Retinal pigment epithelial cell (primary cell): ENCODE results near the gene TNFRSF9.
A peak's percentile ranks its signal among the peaks of the same experiment; 100 is the strongest.
"Not testable (repeated sequence)": the region's sequence is repeated elsewhere in the genome, so short reads cannot be mapped to it uniquely, and the experiment has no call there.

Source experiments
- DNase-seq: peaks from one replicate; pipeline ENCODE4 v3.0.0-alpha.2; 2010; ENCODE audit warnings: low read depth
- H3K4me3 ChIP-seq: 2 replicates; pipeline ENCODE4 v1.5.1; 2011; ENCODE audit warnings: mild to moderate bottlenecking, low read length, control low read depth, moderate library complexity
- TF ChIP-seq, protein P1 (sequence below): conservative IDR thresholded peaks from 2 replicates; pipeline ENCODE4 v1.5.1; 2011; ENCODE audit warnings: low read depth, low read length, control low read depth, inconsistent platforms

TNFRSF9 gene

DNA sequence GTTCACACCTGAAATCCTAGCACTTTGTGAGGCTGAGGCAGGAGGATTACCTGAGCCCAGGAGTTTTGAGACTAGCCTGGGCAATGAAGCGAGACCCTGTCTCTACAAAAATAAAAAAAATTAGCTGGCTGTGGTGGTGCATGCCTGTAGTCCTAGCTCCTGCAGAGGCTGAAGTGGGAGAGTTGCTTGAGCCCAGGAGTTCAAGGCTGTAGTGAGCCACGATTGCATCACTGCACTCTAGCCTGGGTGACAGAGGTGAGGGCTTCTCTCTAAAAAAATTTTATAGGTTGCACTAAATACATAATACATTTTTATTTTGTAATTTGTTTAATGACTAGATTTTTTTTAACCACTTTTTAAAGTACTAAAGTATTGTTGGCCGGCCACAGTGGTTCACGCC, 27.0 kb upstream of the TNFRSF9 start:
- DNase-seq: no peak
- no peak overlapping the region for H3K4me3 ChIP-seq
- TF ChIP-seq, protein P1, sequence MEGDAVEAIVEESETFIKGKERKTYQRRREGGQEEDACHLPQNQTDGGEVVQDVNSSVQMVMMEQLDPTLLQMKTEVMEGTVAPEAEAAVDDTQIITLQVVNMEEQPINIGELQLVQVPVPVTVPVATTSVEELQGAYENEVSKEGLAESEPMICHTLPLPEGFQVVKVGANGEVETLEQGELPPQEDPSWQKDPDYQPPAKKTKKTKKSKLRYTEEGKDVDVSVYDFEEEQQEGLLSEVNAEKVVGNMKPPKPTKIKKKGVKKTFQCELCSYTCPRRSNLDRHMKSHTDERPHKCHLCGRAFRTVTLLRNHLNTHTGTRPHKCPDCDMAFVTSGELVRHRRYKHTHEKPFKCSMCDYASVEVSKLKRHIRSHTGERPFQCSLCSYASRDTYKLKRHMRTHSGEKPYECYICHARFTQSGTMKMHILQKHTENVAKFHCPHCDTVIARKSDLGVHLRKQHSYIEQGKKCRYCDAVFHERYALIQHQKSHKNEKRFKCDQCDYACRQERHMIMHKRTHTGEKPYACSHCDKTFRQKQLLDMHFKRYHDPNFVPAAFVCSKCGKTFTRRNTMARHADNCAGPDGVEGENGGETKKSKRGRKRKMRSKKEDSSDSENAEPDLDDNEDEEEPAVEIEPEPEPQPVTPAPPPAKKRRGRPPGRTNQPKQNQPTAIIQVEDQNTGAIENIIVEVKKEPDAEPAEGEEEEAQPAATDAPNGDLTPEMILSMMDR: no peak

DNA sequence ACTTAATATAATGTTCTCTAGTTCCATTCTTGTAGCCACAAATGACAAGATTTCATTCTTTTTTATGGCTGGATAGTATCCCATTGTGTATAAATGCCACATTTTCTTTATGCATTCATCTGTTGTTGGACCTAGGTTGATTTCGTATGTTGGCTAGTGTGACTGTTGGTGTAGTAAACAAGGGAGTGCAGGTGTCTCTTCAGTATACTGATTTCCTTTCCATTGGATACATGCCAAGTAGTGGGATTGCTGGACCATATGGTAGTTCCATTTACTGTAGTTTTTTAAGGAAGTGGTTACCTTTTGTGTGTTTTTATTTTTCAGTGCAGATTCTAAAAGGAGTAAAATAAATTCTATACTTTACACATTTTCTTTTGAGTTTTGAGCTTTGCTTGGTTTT, 26.6 kb upstream of the TNFRSF9 start:
- H3K4me3 ChIP-seq: no peak overlapping the region
- TF ChIP-seq, protein P1: no peak
- no peak for DNase-seq

DNA sequence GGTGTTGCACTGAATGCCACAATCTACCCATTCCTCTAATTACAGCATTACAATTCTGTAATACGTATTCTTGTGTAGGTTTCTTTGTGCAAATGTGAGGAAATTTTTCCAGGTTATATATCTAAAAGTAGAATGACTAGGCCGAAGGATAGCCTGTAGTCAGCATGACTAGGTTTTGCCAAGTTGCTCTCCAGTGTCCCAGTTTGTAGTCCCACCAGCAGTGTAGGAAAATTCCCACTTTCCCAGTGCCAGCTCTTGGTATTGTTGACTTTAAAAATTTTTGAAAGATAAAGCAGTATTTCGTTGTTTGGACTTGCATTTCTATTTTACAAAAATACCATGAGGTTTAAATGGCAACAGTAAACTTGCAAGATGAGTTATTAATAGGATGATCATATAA, 23.8 kb upstream of the TNFRSF9 start:
- DNase-seq: no peak
- H3K4me3 ChIP-seq: no peak overlapping the region
- TF ChIP-seq, protein P1: no peak

DNA sequence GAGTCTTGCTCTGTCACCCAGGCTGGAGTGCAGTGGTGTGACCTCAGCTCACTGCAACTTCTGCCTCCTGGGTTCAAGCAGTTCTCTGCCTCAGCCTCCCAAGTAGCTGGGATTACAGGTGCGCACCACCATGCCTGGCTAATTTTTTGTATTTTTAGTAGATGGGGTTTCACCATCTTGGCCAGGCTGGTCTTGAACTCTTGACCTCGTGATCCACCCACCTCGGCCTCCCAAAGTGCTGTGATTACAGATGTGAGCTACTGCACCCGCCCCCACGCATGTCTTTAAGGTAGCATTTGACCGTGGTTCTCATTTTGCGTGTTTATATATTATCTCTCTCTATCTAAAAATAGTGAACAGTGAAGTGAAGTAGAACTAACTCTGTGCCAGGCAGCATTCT, 23.2 kb upstream of the TNFRSF9 start:
- DNase-seq, H3K4me3 ChIP-seq: not testable (repeated sequence)

DNA sequence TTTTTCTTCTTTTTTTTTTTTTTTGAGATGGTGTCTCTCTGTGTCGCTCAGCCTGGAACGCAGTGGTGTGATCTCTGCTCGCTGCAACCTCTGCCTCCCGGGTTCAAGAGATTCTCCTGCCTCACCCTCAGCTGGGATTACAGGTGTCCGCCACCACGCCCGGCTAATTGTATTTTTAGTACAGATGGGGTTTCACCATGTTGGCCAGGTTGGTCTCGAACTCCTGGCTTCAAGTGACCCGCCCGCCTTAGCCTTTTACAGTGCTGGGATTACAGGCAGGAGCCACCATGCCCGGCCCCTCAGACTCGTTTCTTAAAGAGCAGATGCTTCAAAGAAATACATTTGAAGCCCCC, 22.7 kb upstream of the TNFRSF9 start:
- H3K4me3 ChIP-seq, DNase-seq: not testable (repeated sequence)

DNA sequence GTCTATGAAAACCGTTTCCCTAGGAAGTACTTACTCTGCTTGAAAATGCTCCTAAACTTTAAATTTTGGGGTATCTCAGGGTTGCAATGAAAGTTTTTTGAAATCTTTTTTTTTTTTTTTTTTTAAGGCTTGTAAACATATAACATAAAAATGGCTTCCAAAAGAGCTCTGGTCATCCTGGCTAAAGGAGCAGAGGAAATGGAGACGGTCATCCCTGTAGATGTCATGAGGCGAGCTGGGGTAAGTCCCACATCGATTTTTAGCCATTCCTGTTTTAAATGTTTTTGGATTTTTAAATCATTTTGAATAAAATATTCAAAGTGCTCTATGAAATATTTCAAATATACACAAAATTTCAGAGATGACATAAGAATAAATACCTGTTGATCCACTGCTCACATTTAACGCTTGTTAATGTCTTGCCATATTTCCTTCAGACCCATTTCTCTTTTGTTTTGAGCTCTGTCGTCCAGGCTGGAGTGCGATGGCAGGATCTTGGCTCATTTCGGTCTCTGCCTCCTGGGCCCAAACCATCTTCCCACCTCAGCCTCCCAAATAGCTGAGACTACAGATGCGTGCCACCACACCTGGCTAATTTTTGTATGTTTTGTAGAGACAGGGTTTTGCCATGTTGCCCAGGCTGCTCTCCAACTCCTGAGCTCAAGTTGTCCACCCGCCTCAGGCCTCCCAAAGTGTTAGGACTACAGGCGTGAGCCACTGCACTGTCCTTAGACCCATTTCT, 22.2 kb upstream of the TNFRSF9 start:
- TF ChIP-seq, protein P1: no peak
- peak overlapping the region; percentile 91 for H3K4me3 ChIP-seq
- no peak for DNase-seq

DNA sequence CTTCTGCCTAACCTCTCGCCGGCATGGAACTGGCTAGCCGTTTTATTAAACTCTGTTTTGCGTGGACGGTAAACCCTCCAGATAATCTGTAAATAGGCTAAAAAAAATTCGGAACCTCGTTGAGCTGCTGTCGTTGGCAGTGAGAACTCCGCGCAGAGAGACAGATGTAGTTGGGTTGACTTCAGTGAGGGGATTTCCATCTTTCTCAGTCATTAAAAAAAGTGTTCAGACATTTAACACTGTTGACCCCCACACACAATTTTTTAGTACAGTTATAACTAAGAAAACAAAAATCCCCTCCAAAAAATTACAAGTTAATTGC, 21.3 kb upstream of the TNFRSF9 start:
- peak overlapping the region; percentile 91 for H3K4me3 ChIP-seq
- TF ChIP-seq, protein P1: no peak
- DNase-seq: no peak

DNA sequence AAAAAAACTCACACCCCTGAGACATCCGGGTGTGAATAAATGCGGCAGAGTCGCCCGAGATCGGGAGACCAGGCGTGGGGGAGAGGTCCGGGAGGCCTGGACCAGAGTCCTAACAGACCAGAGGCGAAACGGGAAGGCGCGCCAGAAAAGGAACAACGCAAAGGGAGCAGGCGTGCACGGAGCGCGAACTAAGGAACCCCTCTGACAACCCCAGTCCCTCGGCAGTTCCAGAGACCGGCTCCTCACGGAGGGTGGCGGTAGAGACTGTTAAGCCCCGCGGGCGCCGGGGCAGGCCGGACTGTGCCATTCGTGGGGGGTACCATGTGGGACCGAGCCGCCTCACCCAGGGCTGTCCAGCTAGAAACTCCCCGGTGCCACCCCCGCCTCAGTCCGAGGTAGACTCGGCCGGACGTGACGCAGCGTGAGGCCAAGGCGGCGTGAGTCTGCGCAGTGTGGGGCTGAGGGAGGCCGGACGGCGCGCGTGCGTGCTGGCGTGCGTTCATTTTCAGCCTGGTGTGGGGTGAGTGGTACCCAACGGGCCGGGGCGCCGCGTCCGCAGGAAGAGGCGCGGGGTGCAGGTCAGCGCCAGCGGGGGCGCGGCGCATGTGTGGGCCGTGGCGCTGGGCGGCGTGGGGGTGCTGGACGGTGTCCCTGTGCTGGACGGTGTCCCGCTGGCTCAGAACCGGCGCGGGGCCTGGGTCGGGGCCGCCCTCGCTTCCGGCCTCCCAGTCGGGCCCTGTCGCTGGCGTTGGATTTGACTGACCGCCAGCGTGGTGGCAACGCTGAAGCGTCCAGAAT, 20.8 kb upstream of the TNFRSF9 start, which contains the start of gene PARK7:
Gene PARK7, plus strand, starts transcription at position 496 of the 798 bp plus-strand sequence. CDS start 1,075 bp downstream, outside the sequence.
- TF ChIP-seq, protein P1: peak; percentile 42
- peak; percentile 98 for DNase-seq
- peak within 1 kb of the TSS; percentile 91 for H3K4me3 ChIP-seq
